NCI-H1694 (cell line): ENCODE results near the gene EGR4.
"Not testable (repeated sequence)": the region's sequence is repeated elsewhere in the genome, so short reads cannot be mapped to it uniquely, and the experiment has no call there.

Source experiments
- DNase-seq: peaks from one replicate; lab custom pipeline; 2025; lab: John Stamatoyannopoulos, UW

The EGR4 gene

GRCh38 chr2:73263540-73264331 is 29.6 kb downstream of the EGR4 start:
- DNase-seq: no peak

GRCh38 chr2:73262691-73263429 is 30.5 kb downstream of the EGR4 start:
- not testable (repeated sequence) for DNase-seq

GRCh38 chr2:73262108-73262651 is 31.2 kb downstream of the EGR4 start:
- no peak for DNase-seq

GRCh38 chr2:73260338-73260984 is 32.9 kb downstream of the EGR4 start:
- DNase-seq: no peak

GRCh38 chr2:73259704-73260337 is 33.5 kb downstream of the EGR4 start:
- no peak for DNase-seq

GRCh38 chr2:73259276-73259675 is 34.1 kb downstream of the EGR4 start:
- DNase-seq: no peak

GRCh38 chr2:73258913-73259215 is 34.5 kb downstream of the EGR4 start:
- no peak for DNase-seq

GRCh38 chr2:73258186-73258912 is 35.0 kb downstream of the EGR4 start:
- DNase-seq: no peak

GRCh38 chr2:73257425-73258125 is 35.8 kb downstream of the EGR4 start:
- DNase-seq: no peak

GRCh38 chr2:73257021-73257420 is 36.3 kb downstream of the EGR4 start:
- no peak for DNase-seq

- DNase-seq: no peak
These were observed 36.8 kb downstream of the EGR4 start for GRCh38 chr2:73256618-73256922.

- no peak for DNase-seq
These were observed 37.3 kb downstream of the EGR4 start for GRCh38 chr2:73255907-73256617.

GRCh38 chr2:73255007-73255644 is 38.2 kb downstream of the EGR4 start:
- no peak for DNase-seq

GRCh38 chr2:73254343-73255006 is 38.9 kb downstream of the EGR4 start:
- DNase-seq: no peak

- no peak for DNase-seq
These were observed 39.4 kb downstream of the EGR4 start for GRCh38 chr2:73253901-73254300.

GRCh38 chr2:73253400-73253799 is 39.9 kb downstream of the EGR4 start:
- DNase-seq: no peak

GRCh38 chr2:73252238-73253027 is 40.9 kb downstream of the EGR4 start:
- no peak for DNase-seq
